ENCODE data around the gene SLC49A4. TPM values are rescaled to one million over a fixed set of nuclear protein-coding genes. Genes with fewer than 3 reads are reported as not detected.

The SLC49A4 gene
- total RNA-seq, 1 donor from 2014 or later: 18.0 TPM

- no peaks in the 10 kb centered on the region for H3K36me3 ChIP-seq (ENCODE audit: insufficient read depth, low read length)
- no peak overlapping the region for H3K4me3 ChIP-seq (ENCODE audit: insufficient read depth, low read depth, low read length)
- no peaks in the 10 kb centered on the region for H3K9me3 Mint-ChIP-seq (ENCODE audit: unreplicated experiment)
- no peak overlapping the region for H3K4me2 ChIP-seq (ENCODE audit: low read length)
- H3K27ac Mint-ChIP-seq (ENCODE audit: unreplicated experiment): no peak overlapping the region
- no peaks in the 10 kb centered on the region for H3K4me1 ChIP-seq (ENCODE audit: insufficient read depth, low read length)
- H2AFZ ChIP-seq (ENCODE audit: low read depth, low read length): no peak overlapping the region
- H3K79me2 ChIP-seq (ENCODE audit: insufficient read depth, low read length): no peaks in the 10 kb centered on the region
- H3K27ac ChIP-seq (ENCODE audit: low read depth, low read length): no peak overlapping the region
- peaks cover 4% of the 10 kb centered on the region for H3K27me3 ChIP-seq (ENCODE audit: insufficient read depth, low read length)
- TF ChIP-seq, protein P1, sequence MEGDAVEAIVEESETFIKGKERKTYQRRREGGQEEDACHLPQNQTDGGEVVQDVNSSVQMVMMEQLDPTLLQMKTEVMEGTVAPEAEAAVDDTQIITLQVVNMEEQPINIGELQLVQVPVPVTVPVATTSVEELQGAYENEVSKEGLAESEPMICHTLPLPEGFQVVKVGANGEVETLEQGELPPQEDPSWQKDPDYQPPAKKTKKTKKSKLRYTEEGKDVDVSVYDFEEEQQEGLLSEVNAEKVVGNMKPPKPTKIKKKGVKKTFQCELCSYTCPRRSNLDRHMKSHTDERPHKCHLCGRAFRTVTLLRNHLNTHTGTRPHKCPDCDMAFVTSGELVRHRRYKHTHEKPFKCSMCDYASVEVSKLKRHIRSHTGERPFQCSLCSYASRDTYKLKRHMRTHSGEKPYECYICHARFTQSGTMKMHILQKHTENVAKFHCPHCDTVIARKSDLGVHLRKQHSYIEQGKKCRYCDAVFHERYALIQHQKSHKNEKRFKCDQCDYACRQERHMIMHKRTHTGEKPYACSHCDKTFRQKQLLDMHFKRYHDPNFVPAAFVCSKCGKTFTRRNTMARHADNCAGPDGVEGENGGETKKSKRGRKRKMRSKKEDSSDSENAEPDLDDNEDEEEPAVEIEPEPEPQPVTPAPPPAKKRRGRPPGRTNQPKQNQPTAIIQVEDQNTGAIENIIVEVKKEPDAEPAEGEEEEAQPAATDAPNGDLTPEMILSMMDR (IDR thresholded peaks at IDR 0.05; ENCODE audit: insufficient read depth, low read depth, low read length): no peak
- TF ChIP-seq EZH2 (IDR thresholded peaks at IDR 0.05; ENCODE audit: insufficient read depth, low read length): no peak
- no peak overlapping the region for H3K9ac ChIP-seq (ENCODE audit: low read length)
- H4K20me1 ChIP-seq (ENCODE audit: insufficient read depth, low read length): no peaks in the 10 kb centered on the region
- H3K4me3 Mint-ChIP-seq (ENCODE audit: unreplicated experiment): no peak overlapping the region
- H3K27me3 Mint-ChIP-seq (ENCODE audit: low read depth, unreplicated experiment): peaks cover 10% of the 10 kb centered on the region
- FAIRE-seq (no peak), DNase-seq (ENCODE audit: low read depth) (no peak)
- peaks cover 23% of the 10 kb centered on the region for H3K4me1 Mint-ChIP-seq (ENCODE audit: low read depth, unreplicated experiment)
- no peaks in the 10 kb centered on the region for H3K36me3 Mint-ChIP-seq (ENCODE audit: low read depth, unreplicated experiment)
- no peaks in the 10 kb centered on the region for H3K9me3 ChIP-seq (ENCODE audit: insufficient read depth, low read depth, low read length)
These were observed 97.5 kb downstream of the SLC49A4 start for GRCh38 chr3:122892118-122892960.

DNA sequence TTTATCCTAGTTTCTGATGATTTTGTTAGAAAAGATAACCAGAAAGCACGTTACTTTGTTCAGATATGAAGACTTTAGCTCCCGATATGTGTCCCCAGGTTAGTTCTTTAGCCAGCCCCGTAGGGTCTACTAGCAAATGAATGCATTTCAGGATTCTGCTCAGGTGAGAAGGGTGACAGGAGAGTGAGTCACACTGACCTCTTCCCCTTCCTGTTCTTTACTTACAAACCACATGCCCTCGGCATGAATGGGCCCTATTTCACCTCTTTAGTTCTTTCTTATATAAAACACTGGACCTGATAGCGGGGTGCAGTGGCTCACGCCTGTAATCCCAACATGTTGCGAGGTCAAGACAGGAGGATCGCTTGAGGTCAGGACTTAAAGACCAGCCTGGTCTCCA, 98.4 kb downstream of the SLC49A4 start:
- Histone ChIP-seq H3K36me3 (ENCODE audit: insufficient read depth, low read length) (no peaks in the 10 kb centered on the region), H3K9me3 (ENCODE audit: insufficient read depth, low read depth, low read length) (no peaks in the 10 kb centered on the region), H3K27me3 (ENCODE audit: insufficient read depth, low read length) (peaks cover 5% of the 10 kb centered on the region), H3K4me2 (ENCODE audit: low read length) (no peak overlapping the region), H2AFZ (ENCODE audit: low read depth, low read length) (no peak overlapping the region), H3K4me1 (ENCODE audit: insufficient read depth, low read length) (no peaks in the 10 kb centered on the region), H3K79me2 (ENCODE audit: insufficient read depth, low read length) (no peaks in the 10 kb centered on the region), H4K20me1 (ENCODE audit: insufficient read depth, low read length) (no peaks in the 10 kb centered on the region), H3K4me3 (ENCODE audit: insufficient read depth, low read depth, low read length) (no peak overlapping the region), H3K27ac (ENCODE audit: low read depth, low read length) (no peak overlapping the region), H3K9ac (ENCODE audit: low read length) (no peak overlapping the region)
- FAIRE-seq (no peak), DNase-seq (ENCODE audit: low read depth) (no peak)
- Mint-ChIP-seq H3K9me3 (ENCODE audit: unreplicated experiment) (no peaks in the 10 kb centered on the region), H3K27me3 (ENCODE audit: low read depth, unreplicated experiment) (peaks cover 10% of the 10 kb centered on the region), H3K27ac (ENCODE audit: unreplicated experiment) (no peak overlapping the region), H3K36me3 (ENCODE audit: low read depth, unreplicated experiment) (no peaks in the 10 kb centered on the region), H3K4me3 (ENCODE audit: unreplicated experiment) (no peak overlapping the region), H3K4me1 (ENCODE audit: low read depth, unreplicated experiment) (peaks cover 23% of the 10 kb centered on the region)
- TF ChIP-seq, protein P1 (IDR thresholded peaks at IDR 0.05; ENCODE audit: insufficient read depth, low read depth, low read length): no peak
- TF ChIP-seq EZH2 (IDR thresholded peaks at IDR 0.05; ENCODE audit: insufficient read depth, low read length): no peak
